ENCODE data around the gene UGGT1.

- no peak for TF ChIP-seq CTCF (optimal IDR thresholded peaks at IDR 0.05 in 1 of 3, IDR thresholded peaks at IDR 0.05 in 1 of 3, conservative IDR thresholded peaks at IDR 0.05 in 1 of 3; ENCODE audit: extremely low read depth in 1 of 3, insufficient read depth in 2 of 3, low read length in 3 of 3)
- no peak for TF ChIP-seq EZH2 (IDR thresholded peaks at IDR 0.05; ENCODE audit: low read length)
Measured at GRCh38 chr2:128115921-128116623, 25.1 kb downstream of the UGGT1 start.

All from keratinocyte (primary cell).